ENCODE results near the gene MSANTD3.
"Not testable (repeated sequence)": the region's sequence is repeated elsewhere in the genome, so short reads cannot be mapped to it uniquely, and the experiment has no call there.

Gene MSANTD3, protein sequence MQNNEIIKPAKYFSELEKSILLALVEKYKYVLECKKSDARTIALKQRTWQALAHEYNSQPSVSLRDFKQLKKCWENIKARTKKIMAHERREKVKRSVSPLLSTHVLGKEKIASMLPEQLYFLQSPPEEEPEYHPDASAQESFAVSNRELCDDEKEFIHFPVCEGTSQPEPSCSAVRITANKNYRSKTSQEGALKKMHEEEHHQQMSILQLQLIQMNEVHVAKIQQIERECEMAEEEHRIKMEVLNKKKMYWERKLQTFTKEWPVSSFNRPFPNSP

DNA sequence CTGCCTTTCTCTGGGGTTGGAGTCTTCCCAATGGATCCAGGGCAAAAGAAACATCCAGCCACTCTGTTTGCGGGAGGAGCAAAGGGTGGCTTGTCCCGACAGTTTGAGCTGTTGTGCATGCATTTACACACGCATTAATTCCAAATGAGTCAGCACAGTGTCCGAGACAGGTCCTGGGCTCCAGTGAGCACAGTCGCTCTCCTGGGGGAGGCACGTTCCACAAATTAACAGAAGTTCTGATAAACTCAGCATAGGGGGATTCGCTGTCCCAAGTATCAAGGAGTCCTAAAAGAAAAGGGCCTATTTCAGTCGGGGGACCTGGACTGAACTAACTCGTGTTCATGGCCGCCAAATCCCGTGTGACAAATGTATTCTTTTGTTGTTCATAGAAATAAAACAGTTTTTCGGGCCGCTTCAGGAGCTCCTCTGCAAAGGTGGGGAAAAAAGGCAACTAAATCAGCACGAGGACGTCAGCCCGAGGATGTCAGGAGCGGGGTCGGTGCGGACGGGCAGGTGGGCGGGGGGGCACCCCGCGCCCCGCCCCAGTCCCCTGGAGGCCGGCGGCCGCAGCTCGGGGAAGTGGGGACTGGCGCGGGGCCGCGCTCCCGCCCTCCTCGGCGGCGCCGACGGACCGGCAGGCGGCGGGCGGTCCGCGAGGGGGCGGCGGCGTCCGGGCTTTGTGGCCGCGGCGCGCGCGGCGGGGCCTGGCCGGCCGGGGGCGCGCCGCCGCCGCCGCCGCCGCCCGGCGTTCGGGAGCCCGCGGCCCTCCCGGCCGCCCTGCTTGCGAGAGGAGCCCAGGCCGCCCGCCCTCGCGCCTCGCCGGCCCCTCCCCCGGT is at the start of gene MSANTD3:
MSANTD3 (plus strand) TSS at position 614 of the 836 bp plus-strand sequence. CDS start 14,796 bp downstream, outside the sequence.
- no peak for DNase-seq (ENCODE audit: low read depth, low spot score)
- H3K27ac ChIP-seq = peak within 1 kb of the TSS; percentile 98

DNA sequence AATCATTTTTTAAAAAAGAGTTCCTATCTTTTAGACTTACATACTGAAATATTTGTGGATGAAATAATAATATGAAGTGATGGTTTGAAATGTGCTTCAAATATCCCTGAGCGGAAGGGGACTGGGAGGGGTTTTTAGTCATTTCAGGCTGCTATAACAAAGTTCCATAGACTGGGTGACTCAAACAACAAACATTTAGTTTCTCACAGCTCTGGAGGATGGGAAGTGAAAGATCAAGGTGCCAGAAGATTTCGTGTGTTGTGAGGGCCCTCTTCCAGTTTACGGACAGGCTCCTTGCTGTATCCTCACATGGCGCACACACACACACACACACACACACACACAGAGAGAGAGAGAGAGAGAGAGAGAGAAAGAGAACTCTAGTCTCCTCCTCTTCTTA is 47.1 kb upstream of the MSANTD3 start:
- H3K27ac ChIP-seq = peak overlapping the region; percentile 89
- DNase-seq (ENCODE audit: low read depth, low spot score) = no peak

DNA sequence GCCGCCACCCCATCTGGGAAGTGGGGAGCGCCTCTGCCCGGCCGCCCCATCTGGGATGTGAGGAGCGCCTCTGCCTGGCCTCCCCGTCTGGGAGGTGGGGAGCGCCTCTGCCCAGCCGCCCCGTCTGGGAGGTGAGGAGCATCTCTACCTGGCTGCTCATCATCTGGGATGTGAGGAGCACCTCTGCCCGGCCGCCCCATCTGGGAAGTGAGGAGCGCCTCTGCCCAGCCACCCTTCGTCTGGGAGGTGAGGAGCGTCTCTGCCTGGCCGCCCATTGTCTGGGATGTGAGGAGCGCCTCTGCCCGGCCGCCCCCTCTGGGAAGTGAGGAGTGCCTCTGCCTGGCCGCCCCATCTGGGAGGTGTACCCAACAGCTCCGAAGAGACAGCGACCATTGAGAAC is 34.0 kb upstream of the MSANTD3 start:
- H3K27ac ChIP-seq; DNase-seq (ENCODE audit: low read depth, low spot score): not testable (repeated sequence)

DNA sequence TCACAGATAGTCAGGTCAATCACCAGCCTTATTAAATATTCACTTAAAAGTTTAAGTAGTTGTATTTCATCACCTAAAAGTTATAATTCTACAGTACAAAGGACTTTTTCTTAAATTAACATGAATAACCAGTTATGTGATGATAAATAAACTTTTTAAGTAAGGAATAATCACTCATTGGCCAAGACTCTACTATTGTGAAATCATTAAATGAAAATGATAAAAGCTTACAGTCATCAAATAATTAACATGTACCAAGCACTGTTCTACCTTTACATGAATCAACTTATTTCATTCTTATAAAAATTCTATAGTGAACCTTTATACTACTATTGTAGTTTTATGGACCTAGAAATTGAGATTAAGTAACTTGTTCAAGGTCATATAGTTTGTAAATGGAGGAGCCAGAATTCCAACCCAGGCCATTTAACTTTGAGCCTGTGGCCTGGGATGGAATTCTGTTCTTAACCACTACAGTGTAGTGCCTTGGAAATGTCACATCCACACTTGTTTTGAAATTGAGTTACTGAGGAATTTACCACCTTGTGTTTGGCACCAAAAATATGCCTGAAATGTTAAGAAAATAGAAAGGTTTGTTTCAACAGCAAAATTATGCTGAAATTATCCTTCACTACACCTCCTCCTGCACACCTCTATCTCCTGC is 32.8 kb upstream of the MSANTD3 start:
- H3K27ac ChIP-seq = no peak overlapping the region
- no peak for DNase-seq (ENCODE audit: low read depth, low spot score)

DNA sequence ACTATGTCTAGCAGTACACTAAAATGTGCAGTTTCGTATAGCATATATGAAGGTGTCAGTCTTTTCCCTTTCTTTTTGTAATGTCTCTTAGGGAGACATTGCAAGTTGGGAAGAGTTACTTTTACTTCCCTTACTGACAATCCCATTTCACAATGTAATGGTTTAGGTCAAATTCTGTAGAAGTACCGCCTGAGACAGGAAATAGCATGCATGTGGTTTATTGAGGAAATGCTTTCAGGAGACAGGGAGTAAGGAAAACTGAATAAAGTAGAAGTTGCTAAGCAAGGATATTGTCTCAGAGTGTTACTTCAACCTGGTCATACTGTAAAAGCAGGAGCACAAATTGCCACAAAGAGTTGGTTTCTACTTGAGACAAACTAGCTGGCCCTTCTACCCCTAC is 32.1 kb upstream of the MSANTD3 start:
- no peak overlapping the region for H3K27ac ChIP-seq
- DNase-seq (ENCODE audit: low read depth, low spot score) = no peak

DNA sequence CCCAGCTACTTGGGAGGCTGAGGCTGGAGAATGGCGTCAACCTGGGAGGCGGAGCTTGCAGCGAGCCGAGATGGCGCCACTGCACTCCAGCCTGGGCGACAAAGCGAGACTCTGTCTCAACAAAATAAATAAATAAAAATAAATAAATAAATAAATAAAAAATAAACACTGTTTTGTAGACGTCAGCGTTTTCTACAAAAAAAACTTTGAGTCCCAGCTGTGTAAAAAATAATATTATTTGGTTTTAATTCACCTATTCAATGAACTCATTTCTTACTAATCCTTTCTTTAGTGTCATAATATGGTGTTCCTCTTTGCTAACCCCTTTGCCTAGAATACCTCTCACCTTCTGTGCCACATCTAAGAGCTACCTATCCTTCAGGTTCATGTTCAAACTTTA is 30.2 kb upstream of the MSANTD3 start:
- H3K27ac ChIP-seq = no peak overlapping the region
- no peak for DNase-seq (ENCODE audit: low read depth, low spot score)

DNA sequence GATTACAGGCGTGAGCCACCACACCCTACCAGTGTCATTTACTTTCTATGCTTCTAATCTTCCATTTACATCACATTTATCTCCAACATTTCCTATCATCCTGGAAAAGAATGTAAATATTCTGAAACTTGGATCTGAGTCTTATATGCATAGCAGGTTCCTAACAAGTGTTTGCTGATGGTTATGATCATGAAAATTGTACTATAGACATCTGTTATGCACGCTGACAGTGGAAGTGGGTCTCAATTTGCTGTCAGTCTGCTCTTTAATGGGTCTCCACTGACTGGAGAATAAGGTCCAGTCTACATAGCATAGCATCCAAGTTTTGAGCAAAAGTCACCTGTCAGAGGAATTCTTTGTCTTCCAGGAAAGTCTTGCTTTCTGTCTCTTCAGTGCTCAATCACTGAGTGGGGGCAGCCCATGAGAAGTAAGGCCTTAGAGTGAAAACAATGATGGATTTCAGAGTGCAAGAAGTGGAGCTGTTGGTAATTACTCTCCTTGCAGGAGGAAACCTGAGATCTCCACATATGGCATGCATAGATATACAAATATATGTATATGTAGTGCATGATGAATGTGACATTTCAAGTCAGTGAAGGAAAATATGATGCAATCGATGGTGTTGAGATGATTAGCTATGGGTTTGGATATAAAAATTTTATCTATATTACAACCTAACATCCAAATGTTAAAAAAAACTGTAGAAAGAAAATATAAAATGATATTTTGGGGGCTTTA is 29.2 kb upstream of the MSANTD3 start:
- no peak overlapping the region for H3K27ac ChIP-seq
- DNase-seq (ENCODE audit: low read depth, low spot score) = no peak

DNA sequence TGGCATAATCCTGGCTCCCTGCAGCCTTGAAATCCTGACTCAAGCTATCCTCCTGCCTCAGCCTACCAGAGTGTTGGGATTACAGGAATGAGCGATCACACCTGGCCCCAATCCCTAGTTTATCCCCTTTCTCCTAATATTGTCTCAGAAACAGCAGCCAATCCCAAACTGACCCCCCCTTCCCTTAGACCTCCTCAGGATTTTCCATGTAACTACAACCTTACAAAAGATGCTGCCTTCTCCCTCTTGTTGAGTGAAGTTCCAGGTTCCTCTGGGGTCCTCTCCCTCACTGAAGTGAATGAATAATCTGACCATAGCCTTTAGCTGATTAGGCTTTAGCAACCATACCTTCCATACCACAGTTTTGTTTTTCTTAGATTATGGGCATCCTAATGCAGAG is 25.9 kb upstream of the MSANTD3 start:
- DNase-seq (ENCODE audit: low read depth, low spot score) = no peak
- H3K27ac ChIP-seq = no peak overlapping the region

DNA sequence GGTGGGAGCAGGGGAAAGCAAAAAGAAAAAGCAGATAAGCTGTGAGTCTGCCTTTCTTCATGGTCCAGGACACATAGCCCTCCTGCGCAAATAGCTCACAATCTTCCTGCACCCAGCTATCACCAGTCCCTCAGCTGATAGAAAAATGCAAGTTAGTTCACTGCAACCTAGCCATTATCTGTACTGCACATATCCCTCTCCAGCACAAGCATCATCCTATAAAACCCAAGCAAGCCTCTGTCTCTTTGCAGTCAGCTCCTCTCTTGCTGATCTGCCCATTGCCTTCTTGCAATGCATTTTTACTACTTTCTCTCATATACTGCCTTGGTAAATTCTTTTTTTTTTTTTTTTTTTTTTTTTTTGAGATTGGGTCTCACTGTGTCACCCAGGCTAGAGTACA is 20.0 kb upstream of the MSANTD3 start:
- no peak for DNase-seq (ENCODE audit: low read depth, low spot score)
- no peak overlapping the region for H3K27ac ChIP-seq

DNA sequence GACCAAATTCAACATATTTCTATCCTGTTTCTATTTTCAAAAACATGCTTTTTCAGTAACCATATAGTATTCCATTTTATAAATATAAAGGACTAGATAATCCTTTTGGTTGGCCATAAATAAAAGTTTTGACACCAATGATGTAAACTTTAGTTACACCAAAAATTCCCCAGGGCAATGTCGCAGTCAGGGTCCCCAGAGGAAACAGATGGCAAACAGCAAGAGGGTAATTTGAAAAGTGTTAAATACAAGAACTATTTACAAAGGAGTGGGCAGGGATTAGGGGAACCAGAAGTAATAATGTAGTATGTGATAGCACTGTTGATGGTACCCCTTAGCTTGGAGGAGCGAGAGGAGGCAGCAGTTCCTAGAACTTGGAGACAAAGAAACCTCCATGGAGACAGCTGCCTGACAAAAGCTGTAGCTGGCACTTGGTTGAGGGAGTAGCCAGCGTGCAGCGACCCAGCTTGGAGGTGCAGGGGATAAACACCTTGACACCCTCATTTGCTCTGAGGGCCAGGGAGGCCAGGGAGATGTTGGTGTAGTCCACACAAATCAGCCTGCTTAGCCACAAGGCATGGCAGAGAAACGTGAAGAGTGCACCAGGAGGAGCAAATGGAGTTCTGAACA is 18.3 kb upstream of the MSANTD3 start:
- no peak overlapping the region for H3K27ac ChIP-seq
- DNase-seq (ENCODE audit: low read depth, low spot score) = no peak

DNA sequence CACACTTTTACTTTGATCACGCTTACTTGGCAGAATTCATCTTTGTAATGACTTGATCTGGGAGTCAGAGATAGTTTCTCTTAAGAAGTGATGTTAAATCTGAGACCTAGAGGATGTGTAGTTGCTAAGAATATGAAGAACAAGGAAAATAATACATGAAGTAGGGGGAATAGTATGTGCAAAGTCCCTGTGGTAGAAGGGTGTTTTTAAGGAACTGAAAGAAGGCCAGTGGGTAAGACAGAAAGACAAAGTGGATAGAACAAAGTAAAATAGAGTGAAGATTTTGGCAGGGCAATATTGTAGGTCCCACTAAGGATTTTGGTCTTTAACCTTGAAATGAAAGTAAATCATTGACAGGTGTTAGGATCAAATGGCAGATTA is 17.8 kb upstream of the MSANTD3 start:
- H3K27ac ChIP-seq = no peak overlapping the region
- no peak for DNase-seq (ENCODE audit: low read depth, low spot score)

DNA sequence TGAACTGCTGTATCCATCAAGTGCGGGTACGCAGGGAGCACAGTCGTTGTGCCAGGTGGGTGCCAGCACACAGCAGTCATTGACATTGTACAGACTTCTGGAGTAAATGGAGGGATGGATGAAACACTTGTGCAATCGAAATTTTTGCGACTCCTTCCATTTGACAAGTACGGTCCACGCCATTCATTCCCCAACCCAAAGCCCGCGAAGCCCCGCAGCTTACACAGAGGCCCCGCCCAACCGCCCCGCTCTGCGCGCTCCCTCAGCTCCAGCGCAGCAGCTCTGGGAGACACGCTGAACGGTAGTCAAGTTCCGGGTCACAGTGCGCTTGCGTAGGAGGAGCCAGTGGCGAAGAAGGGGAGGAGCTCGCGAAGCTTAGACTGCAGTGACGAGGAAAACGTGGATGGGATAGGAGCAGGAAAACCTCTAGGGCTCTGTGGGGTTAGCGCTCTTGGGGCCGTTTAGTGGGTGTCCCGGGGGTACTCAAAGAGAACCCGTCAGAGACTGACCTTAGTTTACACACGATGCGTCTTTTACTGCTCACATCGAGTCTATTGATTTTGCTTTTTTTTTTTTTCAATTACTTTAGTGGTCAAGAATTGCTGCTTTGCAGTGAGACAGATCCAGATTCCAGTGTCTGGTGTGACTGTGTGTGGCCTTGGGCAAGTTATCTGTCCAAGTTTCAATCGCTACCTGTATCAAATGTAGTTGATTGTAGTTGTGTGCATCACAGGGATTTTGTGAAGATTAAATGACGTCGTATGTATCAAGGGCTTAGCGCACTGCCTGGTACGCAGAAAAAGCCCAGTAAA is 15.3 kb upstream of the MSANTD3 start:
- DNase-seq (ENCODE audit: low read depth, low spot score) = peak; percentile 54
- H3K27ac ChIP-seq = no peak overlapping the region

DNA sequence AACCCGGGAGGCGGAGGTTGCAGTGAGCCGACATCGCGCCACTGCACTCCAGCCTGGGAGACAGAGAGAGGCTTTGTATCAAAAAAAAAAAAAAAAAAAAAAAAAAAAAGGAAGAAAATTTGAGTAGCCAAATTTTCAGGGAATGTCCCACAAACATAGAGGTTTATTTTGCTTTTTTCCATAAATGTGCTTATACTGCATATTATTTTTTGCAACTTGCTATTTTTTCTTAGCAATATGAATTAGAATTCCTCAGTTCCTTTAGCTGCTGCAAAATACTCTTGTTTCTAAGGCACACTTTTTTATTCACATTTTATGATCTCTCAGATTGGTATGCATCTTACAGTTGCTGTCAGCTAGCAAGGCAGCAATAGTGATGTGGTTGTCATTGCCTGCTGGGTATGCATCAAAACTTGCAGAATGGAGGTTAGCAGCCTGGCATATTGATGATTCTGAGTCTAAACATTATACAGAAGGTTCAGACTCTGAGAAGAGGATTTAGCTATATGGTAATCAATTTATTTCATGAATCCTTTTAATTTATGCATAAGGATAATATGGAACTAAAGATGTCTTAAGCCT is 13.0 kb upstream of the MSANTD3 start:
- DNase-seq (ENCODE audit: low read depth, low spot score) = no peak
- H3K27ac ChIP-seq = no peak overlapping the region

DNA sequence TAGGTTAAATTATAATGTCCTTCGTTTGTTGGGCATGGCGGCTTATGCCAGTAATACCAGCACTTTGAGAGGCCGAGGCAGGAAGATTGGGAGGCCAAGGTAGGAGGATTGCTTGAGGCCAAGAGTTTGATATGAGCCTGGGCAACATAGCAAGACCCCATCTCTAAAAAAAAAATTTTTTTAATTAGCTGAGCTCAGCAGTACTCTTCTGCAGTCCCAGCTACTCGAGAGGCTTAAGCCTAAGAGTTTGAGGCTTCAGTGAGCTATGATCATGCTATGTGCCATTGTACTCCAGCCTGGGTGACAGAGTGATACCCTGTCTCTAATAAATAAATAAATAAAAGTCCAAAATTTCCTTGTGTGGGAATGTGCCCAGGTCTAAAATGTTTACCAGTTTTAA is 9.1 kb upstream of the MSANTD3 start:
- DNase-seq (ENCODE audit: low read depth, low spot score) = no peak
- no peak overlapping the region for H3K27ac ChIP-seq

DNA sequence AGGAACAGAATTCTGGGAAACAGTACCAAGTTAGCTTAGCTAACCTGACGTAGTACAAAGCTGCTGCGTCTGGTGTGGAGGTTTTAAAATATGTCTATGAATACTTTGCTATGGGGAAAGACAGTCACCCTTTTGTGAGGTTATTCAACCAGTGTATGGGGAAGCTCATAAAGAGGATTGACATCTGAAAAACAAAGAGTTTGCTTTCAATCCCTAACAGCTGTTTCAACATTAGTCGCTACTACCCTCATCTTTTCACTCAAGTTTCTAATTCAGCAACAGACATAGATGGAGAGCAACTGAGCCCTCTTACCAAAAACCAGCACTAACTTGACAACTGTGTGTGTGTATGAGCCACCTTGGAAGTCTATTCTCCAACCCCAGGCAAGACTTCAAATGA is 7.8 kb upstream of the MSANTD3 start:
- DNase-seq (ENCODE audit: low read depth, low spot score) = no peak

DNA sequence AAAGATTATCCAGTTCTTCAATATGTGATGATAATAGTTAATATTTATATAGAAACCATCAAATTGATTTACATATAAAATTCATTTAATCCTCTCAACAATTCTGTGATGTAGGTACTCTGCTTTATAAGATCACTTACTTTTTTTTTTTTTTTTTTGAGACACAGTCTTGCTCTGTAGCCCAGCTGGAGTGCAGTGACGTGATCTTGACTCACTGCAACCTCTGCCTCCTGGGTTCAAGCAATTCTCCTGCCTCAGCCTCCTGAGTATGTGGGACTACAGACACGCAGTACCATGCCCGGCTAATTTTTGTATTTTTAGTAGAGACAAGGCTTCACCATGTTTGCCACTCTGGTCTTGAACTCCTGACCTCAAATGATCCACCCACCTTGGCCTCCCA is 5.8 kb upstream of the MSANTD3 start:
- H3K27ac ChIP-seq; DNase-seq (ENCODE audit: low read depth, low spot score): not testable (repeated sequence)

More for the DNA sequence above, 7.8 kb upstream of the MSANTD3 start:
- no peak overlapping the region for H3K27ac ChIP-seq

DNA sequence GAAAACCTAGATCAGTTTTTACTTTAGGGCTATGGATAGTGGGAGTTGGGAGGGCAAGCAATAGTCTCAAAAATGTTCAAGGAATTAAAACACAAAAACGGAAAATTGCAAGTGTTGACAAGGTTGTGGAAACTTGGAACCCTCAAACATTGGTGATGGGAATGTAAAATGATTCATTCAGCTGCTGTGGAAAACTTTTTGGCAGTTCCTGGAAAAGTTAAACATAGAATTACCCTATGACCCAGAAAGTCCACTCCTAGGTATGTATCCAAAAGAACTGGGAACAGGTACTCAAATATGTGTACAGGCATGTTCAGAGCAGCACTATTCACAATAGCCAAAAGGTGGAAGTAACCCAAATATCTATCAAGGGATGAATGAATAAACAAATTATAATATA is 1.2 kb upstream of the MSANTD3 start:
- H3K27ac ChIP-seq = peak overlapping the region; percentile 98
- DNase-seq (ENCODE audit: low read depth, low spot score) = no peak

DNA sequence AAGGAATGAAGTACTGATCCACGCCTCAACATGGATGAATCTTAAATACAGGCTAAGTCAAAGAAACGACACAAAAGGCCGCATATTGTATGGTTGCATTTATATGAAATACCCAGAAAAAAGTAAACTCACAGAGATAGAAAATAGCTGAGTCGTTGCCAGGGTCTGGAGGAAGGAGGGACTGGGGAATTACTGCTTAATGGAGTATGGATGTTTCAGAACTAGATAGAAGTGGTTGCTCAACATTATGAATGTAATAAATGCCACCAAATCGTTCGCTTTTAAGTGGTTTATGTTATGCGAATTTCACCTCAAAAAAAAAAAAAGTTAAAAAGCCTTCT is 784 bp upstream of the MSANTD3 start:
- no peak for DNase-seq (ENCODE audit: low read depth, low spot score)
- peak overlapping the region; percentile 98 for H3K27ac ChIP-seq

Measured in epithelial cell of prostate (primary cell).